Measurements from ENCODE around the gene PHACTR1. TPM values are rescaled to one million over a fixed set of nuclear protein-coding genes. Genes with fewer than 3 reads are reported as not detected.

Gene PHACTR1
- polyA plus RNA-seq, 1 of the 3 experiments (the other 2 are of a cell fraction), result 0.12 TPM

DNA sequence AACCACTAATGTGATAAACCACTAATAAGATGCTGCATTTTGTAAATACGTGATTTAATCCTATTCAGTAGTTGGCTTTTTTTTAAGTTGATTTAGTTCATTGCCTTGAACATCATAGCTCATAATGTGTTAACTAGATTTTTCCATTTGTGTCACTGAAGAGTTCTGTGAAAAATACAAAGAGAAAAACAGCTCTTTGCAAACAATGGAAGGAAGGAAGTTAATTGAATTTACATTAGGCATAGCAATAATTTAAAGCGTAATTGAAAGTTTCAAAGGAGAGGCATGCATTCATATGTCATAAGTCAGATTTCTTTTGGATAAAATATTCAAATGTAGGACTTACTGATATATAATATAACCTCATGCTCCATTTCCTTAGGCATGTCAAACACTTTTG is 509.5 kb downstream of the PHACTR1 start:
- WGBS (ENCODE audit: low lambda C conversion rate), result 69% methylated on average over 2 of the region's 2 CpGs
- POLR2A ChIA-PET, result no interaction called here
- Histone ChIP-seq H3F3A (replicated peaks; ENCODE audit: insufficient read depth) (no peaks in the 10 kb centered on the region), H3K79me2 (ENCODE audit: insufficient read depth) (no peaks in the 10 kb centered on the region), H2AFZ (ENCODE audit: low read depth) (no peak overlapping the region), H3K4me2 (no peak overlapping the region), H3K9ac (no peak overlapping the region), H4K20me1 (ENCODE audit: insufficient read depth) (no peaks in the 10 kb centered on the region), H3K4me1 (ENCODE audit: control insufficient read depth in 1 of 2, insufficient read depth in 2 of 2, low read depth in 1 of 2, low read length in 1 of 2) (no peaks in the 10 kb centered on the region), H3K9me3 (no peaks in the 10 kb centered on the region), H3K27ac (ENCODE audit: low read depth in 2 of 2, low read length in 1 of 2) (no peak overlapping the region), H3K36me3 (replicated peaks in 1 of 2; ENCODE audit: control insufficient read depth in 1 of 2, insufficient read depth in 2 of 2, low read length in 1 of 2) (no peaks in the 10 kb centered on the region), H3K27me3 (ENCODE audit: insufficient read depth) (no peaks in the 10 kb centered on the region), H3K4me3 (ENCODE audit: low read depth in 2 of 2, low read length in 1 of 2) (no peak overlapping the region), H3K9me2 (no peaks in the 10 kb centered on the region)
- no peak for DNase-seq
- CTCF ChIA-PET, result interaction anchor here (1.4 kb wide), 1 partner anchor 11 kb away, joined by 4 read pairs; no protein-coding TSS in a partner anchor
- TF ChIP-seq TCF12 (IDR thresholded peaks at IDR 0.05) (no peak), NRF1 (IDR thresholded peaks at IDR 0.05; ENCODE audit: low read depth, low read length) (no peak), RXRA (IDR thresholded peaks at IDR 0.05; ENCODE audit: borderline replicate concordance, low read depth) (no peak), REST (IDR thresholded peaks at IDR 0.05; ENCODE audit: low read depth, low read length) (no peak), MAX (IDR thresholded peaks at IDR 0.05; ENCODE audit: low read depth) (no peak), SMC3 (IDR thresholded peaks at IDR 0.05; ENCODE audit: low read depth, low read length) (no peak), RFX5 (IDR thresholded peaks at IDR 0.05; ENCODE audit: low read length) (no peak), EZH2phosphoT487 (IDR thresholded peaks at IDR 0.05; ENCODE audit: borderline replicate concordance, low read depth) (no peak), USF1 (IDR thresholded peaks at IDR 0.05; ENCODE audit: borderline replicate concordance, low read depth) (no peak), FOSL2 (IDR thresholded peaks at IDR 0.05; ENCODE audit: borderline replicate concordance, low read depth) (no peak), YY1 (IDR thresholded peaks at IDR 0.05; ENCODE audit: low read depth) (no peak), MEF2A (IDR thresholded peaks at IDR 0.05; ENCODE audit: borderline replicate concordance, low read depth) (no peak)
- TF ChIP-seq, protein P1, sequence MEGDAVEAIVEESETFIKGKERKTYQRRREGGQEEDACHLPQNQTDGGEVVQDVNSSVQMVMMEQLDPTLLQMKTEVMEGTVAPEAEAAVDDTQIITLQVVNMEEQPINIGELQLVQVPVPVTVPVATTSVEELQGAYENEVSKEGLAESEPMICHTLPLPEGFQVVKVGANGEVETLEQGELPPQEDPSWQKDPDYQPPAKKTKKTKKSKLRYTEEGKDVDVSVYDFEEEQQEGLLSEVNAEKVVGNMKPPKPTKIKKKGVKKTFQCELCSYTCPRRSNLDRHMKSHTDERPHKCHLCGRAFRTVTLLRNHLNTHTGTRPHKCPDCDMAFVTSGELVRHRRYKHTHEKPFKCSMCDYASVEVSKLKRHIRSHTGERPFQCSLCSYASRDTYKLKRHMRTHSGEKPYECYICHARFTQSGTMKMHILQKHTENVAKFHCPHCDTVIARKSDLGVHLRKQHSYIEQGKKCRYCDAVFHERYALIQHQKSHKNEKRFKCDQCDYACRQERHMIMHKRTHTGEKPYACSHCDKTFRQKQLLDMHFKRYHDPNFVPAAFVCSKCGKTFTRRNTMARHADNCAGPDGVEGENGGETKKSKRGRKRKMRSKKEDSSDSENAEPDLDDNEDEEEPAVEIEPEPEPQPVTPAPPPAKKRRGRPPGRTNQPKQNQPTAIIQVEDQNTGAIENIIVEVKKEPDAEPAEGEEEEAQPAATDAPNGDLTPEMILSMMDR (IDR thresholded peaks at IDR 0.05), result no peak
- TF ChIP-seq, protein P2, sequence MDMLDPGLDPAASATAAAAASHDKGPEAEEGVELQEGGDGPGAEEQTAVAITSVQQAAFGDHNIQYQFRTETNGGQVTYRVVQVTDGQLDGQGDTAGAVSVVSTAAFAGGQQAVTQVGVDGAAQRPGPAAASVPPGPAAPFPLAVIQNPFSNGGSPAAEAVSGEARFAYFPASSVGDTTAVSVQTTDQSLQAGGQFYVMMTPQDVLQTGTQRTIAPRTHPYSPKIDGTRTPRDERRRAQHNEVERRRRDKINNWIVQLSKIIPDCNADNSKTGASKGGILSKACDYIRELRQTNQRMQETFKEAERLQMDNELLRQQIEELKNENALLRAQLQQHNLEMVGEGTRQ (IDR thresholded peaks at IDR 0.05; ENCODE audit: borderline replicate concordance, low read depth, low read length), result no peak

Data from SK-N-SH (cell line).